Measurements from ENCODE around the gene HRAS.

HRAS gene

DNA sequence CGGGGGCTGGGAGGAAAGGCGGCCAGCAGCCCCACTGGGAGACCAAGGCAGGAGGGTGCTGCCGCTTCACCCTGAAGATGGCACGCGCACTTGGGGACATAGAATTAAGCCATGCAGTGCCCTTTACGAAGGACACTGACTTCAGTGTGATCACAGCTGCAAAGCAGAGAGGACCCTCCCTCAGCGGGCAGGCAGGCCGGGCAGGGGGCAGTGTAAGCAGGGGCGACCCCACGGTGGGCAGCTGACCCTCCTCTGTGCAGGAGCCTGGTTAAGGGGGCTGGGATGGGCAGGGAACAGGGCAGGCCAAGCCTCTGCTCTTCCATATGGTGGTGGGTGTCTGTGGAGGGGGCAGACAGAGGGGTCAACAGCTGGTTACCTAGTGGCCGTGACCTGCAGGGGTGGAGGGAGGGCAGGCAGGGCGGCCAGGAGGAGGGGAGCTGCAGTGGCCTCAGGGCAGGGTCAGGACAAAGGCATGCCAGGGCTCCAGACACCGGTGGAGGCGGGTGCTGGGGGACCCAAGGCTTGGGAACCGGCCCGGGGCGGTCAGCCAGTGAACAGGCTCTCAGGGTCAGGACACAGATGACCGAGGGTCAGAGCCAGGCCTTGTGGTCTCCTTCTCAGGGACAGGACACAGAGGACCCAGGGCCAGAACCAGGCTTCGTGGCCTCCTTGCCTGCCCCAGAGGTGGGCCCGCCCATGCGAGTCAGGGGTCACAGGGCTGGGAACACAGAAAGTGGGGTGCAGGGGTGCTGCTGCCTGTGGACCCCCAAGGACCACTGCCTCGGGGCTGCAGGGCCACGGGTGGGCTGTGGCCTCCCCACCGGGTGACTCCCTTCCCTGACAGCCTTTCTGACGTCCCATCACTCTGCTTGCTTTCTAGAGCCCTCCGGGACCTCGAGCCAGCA, 18.0 kb upstream of the HRAS start:
- no peak for DNase-seq

DNA sequence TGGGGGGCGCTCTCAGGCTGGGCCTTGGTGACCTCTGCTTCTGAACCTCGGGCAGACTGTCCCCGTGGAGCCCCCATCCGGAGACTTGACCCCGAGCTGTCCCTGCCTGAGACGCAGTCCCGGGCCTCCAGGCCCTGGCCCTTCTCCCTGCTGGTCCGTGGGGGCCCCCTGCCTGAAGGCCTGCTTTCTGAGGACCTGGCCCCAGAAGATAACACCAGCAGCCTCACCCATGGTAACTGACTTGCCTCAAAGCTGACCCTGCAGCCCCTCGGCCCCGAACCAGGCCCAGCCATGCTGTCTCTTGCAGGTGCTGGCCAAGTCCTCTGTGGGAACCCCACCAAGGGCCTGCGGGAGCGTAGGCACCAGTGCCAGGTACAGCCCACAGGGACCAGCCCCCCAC, 16.2 kb upstream of the HRAS start:
- DNase-seq = no peak

DNA sequence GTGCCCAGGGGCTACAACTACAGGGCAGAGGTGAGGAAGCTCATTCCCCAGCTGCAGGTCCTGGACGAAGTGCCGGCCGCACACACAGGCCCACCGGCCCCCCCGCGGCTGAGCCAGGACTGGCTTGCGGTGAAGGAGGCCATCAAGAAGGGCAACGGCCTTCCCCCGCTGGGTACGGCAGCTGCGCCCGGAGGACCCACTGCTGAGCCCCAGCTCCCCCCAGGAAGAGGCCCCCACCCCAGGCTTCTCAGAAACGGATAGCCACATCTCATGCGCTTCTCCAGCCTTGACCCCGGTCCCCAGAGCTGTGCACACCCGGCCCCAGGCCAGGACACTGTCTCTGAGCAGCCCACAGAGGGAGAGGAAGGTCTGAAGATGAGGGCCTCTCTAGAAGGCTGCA, 15.8 kb upstream of the HRAS start:
- no peak for DNase-seq

DNA sequence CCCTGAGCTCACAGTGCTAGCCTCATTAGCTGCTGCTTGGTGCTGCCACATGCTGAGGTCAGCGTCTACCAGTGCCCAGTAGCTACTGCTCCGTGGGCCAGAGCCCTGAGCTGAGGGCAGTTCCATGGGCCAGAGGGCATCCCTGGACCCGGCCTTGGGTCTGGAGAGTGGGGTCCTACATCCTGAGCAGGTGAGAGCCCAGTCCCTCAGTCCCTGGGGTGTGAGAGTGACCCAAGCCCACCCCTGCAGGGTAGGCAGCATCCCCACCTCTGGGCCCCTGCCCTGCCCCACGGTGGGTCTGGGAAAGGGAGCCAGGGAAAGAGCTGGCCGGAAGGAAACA, 15.3 kb upstream of the HRAS start:
- no peak for DNase-seq

DNA sequence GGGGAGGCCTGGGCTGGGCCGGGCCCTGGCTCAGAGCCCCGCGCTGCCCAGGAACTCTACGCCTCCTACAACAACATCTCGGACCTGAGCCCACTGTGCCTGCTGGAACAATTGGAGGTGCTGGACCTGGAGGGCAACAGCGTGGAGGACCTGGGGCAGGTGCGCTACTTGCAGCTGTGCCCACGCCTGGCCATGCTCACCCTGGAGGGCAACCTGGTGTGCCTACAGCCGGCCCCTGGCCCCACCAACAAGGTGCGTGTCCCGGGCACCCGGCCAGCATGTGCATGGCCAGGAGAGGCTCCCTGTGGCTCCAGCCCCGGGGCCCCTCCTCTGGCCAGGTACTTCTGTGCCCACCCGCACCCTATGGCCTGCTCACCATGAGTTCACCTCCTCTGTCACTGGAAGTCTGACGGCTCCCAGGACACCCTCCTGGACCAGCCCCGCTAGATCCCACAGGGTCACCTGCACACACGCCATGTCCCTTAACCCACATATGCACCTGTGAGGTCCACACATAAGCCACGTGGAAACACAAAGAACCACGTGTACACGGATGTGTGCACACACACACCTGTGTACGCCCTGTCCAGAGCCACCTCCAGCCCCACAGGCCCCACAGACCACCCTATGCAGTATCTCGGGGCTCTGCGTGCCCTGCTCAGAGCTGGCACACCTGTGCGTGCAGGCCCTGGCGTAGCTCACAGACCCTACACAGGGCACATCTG, 14.8 kb upstream of the HRAS start:
- no peak for DNase-seq

DNA sequence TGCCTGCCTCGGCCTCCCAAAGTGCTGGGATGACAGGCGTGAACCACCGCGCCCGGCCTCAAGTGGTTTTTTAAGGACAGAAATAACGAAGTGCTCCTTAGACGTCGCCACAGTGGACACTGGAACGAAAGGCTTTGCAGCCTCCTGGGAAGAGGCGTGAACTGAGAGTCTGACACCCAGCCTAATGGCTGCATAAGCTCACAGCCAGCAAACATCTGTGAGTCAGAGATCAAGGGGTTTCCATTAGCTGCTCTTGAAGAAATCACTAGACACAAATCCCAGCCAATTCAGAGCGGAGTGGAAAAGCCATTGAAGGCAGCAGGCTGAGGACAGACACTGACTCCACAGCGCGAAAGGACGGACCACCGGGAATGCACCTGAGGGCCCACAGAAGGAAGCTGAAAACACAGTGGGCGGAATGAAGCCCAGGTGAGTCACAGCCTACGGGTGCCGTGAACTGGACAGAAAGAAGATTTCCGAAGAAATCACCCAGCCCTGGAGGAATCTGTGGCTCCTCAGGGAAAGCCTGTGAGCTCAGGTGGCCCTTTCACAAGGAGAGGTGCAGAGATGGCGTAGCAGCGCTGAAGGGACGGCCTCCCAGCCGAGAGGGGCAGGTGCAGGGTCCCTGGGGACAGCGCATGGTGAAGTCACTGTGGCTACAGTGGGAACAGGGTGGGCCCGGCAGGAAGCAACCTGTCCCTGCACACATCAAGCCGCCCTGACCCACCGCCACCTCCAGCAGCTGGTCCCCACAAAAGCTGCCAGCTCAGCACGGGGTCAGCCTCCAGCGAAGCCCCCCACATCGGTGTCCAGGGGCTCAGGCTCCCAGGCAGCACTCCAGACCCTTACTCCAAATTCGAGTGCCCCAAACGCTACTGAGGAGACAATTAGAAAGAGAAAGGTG, 13.6 kb upstream of the HRAS start:
- DNase-seq = no peak

DNA sequence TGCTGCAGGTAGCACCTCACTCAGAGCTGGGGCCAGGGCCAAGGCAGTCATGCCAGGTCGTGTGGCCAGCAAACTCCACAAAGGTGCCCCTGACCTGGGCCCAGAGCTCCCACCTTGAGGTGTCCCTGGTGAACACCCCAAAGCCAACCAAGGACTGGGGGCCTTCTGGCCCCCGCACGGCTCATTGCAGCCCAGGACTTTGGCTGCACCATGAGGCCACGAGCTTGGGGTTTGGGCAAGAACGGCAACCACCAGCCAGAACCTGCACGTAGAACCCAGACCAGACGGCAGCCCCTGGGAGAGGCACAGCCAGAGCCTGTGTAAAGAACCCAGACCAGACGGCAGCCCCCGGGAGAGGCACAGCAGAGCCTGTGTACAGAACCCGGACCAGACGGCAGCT, 9.8 kb upstream of the HRAS start:
- DNase-seq = no peak

DNA sequence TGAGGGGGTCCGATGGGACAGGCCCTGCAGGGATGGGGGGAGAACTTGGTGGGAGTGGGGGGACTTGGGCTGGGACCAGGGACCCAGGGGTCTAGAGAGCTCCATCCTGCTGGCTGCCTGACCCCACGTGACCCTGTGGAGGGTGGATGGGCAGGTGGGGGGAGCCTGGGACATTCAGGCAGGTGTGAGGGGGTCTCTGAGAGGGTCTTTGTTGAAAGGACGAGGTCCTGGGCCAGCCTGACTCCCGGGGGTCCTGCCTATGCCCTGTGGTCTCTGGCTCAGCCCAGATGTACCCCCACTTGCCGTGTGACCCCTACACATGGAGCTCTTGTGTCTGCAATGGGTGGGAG, 9.4 kb upstream of the HRAS start:
- DNase-seq = no peak

DNA sequence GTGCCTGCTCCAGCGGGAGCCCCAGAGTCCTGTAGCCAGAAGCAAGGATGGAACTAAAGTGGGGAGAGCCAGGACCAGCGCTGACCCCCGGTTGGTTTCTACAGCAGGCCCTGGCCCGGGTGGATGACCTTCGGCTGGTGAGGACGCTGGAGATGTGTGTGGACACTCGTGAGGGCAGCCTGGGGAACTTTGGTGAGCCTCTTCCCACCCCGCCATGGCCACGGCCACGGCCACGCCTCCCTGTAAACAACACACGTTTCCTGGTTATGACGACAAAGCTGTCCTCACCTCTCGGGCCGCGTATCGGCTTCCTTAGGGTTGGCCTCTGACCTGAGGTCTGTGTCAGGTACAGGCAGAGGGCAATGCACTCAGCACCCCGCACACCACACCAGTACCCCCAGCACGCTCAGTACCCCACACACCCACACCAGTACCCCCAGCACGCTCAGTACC, 6.1 kb upstream of the HRAS start:
- DNase-seq = no peak

DNA sequence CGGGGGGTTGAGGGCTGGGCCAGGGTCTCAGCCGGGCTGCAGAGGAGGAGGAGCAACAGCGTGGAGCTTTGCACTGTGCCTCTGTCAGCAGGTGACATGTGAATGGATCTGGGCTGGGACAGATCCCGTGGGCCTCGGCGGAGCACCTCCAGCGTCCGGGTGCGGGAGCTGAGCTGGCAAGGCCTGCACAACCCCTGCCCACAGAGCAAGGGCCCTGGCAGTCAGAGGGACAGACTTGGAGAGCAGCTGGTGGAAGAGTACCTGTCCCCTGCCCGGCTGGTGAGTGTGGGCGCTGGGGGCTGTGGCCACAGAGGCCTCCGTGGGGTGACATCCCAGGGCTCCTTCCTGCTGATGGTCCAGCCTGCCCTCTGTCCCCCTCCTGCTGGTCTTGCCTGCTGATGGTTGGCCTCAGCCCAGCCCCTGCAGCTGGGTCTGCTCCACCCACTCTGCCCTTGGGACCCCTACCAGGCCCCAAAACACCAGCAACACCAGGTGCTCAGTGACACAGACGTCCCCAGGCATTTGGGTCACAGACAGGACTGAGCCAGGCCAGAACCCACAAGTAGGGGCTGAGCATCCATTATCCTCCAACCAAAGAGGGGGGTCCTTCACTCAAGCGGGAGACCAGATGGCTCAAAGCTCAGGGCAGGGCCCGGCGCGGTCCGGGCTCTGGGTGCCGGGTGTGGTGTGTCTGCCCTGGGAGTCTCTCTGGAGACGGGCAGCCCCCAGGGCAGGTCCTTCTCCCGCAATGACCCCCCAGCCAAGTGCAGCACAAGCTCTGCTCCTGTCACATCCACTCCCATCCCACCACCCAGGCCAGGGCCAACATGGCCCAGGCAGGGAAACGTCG, 5.4 kb upstream of the HRAS start:
- DNase-seq = no peak

DNA sequence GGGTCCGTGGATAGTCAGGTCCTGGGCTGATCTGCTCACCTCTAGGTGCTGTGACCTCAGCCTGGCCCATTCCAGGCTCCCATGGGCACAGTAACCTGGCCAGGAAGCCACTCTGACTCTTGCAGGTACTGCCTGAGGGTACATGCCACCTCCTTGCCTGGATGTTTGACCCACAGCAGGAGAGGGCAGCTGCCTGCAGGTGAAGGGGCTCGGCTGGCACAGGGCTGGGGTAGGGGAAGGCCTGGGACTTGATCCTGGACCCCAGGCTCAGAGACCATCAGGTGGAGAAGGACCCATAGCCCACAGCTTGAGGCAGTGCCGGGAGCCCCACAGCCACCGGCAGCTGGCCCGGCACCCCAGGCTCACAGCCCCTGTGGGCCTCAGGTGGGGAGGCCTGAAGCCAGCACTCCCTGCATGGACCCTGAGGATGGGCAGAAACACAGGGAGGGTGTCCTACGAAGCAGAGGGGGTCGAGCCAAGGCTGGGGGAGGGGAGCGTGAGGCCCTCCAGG, 4.7 kb upstream of the HRAS start:
- no peak for DNase-seq

DNA sequence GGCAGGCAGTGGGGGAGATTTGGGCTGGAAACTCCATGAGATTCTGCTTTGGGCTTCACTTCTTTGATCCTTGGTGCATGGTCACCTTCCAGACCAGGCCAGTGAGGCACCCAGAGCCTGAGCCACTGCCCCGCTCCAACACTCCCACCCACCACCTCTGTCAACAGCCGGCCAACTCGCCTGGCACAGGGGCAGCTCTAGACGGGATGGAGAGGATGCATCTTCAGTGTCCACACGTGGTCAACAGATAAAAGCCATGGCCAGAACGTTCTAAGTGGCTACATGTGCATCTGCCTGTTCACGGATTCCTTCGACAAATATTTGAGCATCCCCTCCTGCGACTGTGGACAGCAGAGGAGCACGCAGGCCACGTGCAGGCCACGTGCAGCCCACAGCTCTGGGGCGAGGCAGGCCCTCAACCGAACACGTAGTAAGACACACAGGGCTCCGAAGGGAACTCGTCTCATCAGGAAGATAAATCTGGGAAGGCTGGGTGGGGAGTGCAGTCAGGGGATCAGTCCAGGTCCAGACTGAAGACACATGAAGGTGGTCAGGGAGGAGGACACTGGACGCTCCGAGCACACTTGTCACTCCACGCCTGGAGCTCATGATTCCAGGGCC, 3.2 kb upstream of the HRAS start:
- no peak for DNase-seq

DNA sequence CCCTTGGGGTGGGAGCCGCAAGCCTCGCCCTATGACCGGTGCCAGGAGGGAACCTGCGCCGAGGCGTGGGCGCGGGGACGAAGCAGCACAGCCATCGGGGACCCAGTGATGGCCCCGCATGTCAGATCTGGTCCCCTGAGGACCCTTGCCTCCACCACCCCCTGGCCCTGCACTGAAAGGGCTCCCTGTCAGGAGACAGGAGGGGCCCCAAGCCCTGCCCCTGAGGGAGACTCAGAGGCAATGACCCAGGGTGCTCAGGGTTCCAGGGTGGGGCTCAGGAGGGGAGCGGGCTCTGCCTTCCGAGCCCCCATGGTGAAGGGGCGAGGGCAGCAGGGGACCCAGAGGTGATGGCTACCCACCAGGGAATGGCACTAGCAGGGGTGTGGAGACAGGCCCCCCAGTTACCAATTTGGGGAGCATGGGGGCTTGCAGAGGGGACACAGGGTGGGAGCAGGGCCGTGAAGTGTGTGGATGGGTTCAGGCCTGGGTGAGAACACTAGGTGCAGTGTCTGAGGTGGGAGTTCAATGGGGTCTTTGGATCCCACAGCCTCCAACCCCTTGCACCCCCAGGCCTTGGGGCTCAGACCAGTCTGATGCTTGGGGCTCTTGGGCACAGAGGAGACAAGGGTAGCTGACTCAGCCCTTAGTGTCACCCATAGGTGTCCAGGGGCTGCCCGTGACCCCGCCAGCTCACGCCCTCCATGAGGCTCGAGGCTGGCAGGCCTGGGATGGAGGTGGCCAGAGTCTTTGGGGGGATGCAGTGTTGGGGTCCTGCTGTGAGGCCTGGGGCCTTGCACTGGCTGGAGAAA, 2.5 kb upstream of the HRAS start:
- no peak for DNase-seq

DNA sequence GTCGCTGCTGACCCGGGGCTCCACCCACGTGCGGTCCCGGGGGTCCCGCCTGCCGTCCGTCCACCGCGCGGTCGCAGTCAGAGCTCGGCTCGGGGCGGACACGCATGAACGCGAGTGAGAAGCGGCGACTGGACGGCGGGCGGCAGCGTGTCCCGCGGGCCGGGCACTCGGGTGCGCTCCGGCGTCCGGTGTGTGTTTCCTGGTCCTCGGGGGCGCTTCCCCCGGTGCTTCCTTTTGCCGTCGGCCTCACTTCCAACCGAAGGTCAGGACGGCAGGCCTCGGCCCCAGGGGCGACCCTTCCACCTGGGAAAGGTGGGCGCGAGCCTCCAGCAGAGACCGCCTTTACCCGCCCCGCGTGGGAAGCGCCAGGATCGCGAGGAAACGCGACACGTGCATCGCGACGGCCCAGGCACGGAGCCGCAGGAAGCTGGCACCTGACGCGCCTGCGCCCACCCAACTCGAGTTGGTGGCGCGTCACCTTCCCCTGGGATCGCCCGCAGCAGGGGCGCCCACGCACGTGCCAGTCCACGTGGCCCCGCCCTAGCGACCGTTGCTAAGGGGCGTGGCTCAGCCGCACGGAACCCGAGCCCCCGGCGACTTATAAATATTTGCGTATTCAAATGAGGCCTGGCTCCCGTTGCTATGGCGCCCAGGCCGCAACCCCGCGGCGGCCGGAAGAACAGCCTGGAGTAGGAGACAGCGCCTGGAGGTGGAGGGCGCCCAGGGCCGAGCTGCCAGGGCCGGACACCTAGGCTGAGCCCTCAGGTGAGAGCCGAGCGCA, 1.7 kb upstream of the HRAS start, which contains the start of gene LRRC56:
TSS of gene LRRC56 (plus strand) at position 687 of the 781 bp plus-strand sequence. CDS start 3,158 bp downstream, outside the sequence.
- DNase-seq = peak; percentile 39 to 61

DNA sequence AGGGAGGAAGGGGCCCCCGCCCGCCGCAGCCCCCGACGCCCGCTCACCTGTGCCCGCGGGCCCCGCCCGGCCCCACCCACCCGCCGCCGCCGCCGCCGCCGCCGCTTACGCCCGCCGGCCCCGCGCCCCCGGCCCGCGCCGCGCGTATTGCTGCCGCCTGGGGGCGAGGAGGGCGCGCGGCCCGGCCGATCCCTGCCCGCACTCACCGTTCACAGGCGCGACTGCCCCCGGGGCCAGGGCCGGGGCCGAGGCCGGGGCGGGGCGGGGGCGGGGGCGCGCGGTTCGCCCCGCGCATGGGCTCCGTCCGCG, 212 bp downstream of the HRAS start:
- DNase-seq = no peak

DNA sequence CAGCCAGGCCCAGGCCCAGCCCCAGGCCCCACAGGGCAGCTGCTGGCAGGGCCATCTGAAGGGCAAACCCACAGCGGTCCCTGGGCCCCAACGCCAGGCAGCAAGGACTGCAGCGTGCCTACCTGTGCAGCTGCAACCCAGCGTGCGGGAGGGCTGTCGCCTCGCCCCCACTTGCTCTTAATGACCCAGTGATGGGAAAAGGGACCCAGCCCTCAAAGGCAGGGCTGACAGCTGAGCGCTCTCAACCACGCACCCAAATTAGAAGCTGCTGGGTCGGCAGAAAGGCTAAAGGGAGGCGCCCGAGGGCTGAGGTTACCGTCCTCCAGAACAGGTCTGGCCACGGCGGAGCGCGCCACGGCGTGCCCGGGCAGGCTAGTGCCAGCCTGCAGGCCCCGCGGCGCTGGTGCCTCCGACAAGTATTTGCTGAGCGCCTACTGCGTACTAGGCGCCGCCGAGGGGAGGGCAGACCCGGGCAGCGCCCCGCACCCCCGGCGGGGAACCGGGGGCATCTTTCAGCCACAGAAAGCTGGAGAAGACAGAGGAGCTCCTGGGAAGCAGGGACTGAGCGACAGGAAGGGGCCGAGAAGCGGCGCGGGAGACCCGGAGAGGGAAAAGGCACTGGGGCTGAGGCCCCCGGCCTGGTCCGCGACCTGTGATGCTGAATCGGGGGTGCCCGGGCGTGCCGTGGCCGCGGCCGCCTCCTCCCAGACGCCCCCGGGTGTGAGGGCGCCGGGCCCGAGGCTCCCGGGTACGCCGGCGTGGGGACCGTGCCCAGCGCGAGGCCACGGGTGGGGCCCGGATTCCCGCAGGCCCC, 773 bp downstream of the HRAS start:
- no peak for DNase-seq

DNA sequence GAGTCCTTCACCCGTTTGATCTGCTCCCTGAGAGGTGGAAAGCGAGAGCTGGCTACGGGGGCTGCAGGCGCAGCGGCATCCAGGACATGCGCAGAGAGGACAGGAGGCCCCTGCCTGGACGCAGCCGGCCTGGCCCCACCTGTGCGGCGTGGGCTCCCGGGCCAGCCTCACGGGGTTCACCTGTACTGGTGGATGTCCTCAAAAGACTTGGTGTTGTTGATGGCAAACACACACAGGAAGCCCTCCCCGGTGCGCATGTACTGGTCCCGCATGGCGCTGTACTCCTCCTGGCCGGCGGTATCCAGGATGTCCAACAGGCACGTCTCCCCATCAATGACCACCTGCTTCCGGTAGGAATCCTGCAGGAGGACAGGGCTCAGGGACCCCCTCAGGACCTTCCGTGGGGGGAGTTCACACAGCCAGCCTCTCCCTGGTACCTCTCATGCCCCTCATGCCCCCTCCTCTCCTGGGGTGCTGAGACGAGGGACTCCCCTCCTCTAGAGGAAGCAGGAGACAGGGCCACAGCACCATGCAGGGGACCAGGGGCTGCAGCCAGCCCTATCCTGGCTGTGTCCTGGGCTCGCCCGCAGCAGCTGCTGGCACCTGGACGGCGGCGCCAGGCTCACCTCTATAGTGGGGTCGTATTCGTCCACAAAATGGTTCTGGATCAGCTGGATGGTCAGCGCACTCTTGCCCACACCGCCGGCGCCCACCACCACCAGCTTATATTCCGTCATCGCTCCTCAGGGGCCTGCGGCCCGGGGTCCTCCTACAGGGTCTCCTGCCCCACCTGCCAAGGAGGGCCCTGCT, 1.6 kb downstream of the HRAS start:
- DNase-seq = no peak

DNA sequence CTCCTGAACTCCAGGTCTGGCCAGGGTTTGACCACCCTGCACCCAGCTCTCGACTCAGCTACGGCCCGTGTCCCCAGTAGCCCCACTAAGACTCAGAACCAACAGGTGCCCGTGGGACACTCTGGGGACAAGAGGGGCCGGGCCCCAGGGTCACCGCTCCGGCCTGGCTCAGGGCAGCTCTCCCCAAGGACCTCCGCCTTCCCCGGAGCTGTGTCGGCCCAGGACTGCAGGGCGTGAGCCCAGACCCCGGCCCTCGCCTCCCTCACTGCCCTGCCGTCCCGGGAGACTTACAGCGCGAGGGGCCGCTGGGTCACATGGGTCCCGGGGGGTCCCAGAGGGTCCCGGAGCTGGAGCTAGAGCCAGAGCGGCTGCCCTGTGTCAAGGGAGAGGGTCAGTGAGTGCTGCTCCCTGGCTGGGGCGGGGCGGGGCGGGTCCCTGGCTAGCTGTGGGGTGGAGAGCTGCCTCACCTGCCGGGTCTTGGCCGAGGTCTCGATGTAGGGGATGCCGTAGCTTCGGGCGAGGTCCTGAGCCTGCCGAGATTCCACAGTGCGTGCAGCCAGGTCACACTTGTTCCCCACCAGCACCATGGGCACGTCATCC, 2.3 kb downstream of the HRAS start:
- DNase-seq = no peak

All from SHP77 (cell line).